OCI-LY7 (cell line): ENCODE measurements around the gene ATP6AP1. TPM values are rescaled to one million over a fixed set of nuclear protein-coding genes. Genes with fewer than 3 reads are reported as not detected.

ENCODE experiments used
- BruUV-seq: library from RNA; stranded (reverse); fragments of 400-500 nt; replicated peaks from 2 replicates; lab custom pipeline; 2021; lab: Mats Ljungman, UMichigan
- CTCF ChIA-PET: fragments of 300-600 bp; sonication (Branson Sonifier 250); formaldehyde crosslinking; loops from one replicate; lab custom pipeline; 2022; ENCODE audit warnings: antibody characterized with exemption; ENCODE audit not compliant: unreplicated experiment; lab: Charles Lee
- POLR2A ChIA-PET: fragments of 300-600 bp; sonication (Branson Sonifier 250); formaldehyde crosslinking; loops from one replicate; lab custom pipeline; 2022; ENCODE audit warnings: antibody characterized with exemption; lab: Charles Lee
- DNase-seq: peaks from one replicate; pipeline ENCODE4 v3.0.0-alpha.2; 2015; ENCODE audit warnings: low spot score
- H2AFZ ChIP-seq: fragments of 200-600 bp; sonication (generic), shearing (Covaris generic); 2 replicates; pipeline ENCODE4 v1.6.1; 2014; ENCODE audit warnings: mild to moderate bottlenecking, antibody characterized with exemption, low read length, moderate library complexity
- H3K27ac ChIP-seq: fragments of 200-600 bp; sonication (generic); 2 replicates; pipeline ENCODE4 v1.5.1; 2014; ENCODE audit warnings: mixed run types, low read depth, mild to moderate bottlenecking, moderate library complexity, low read length, inconsistent platforms; ENCODE audit not compliant: poor library complexity, severe bottlenecking
- H3K36me3 ChIP-seq: fragments of 200-600 bp; sonication (generic); 2 replicates; pipeline ENCODE4 v1.6.1; 2014; ENCODE audit warnings: mild to moderate bottlenecking, antibody characterized with exemption, low read length, moderate library complexity, mixed read lengths; ENCODE audit not compliant: insufficient read depth
- H3K4me1 ChIP-seq: fragments of 200-600 bp; sonication (generic); 2 replicates; pipeline ENCODE4 v1.5.1; 2014; ENCODE audit warnings: mild to moderate bottlenecking, low read length; ENCODE audit not compliant: insufficient read depth, poor library complexity, severe bottlenecking
- H3K4me2 ChIP-seq: fragments of 200-600 bp; sonication (generic); 2 replicates; pipeline ENCODE4 v1.6.1; 2014; ENCODE audit warnings: mild to moderate bottlenecking, low read length
- H3K4me3 ChIP-seq: fragments of 200-600 bp; sonication (generic); 2 replicates; pipeline ENCODE4 v1.5.1; 2014; ENCODE audit warnings: mild to moderate bottlenecking, low read depth, low read length; ENCODE audit not compliant: poor library complexity, severe bottlenecking
- H3K79me2 ChIP-seq: fragments of 200-600 bp; sonication (generic); 2 replicates; pipeline ENCODE4 v1.6.1; 2016; ENCODE audit warnings: low read depth, mild to moderate bottlenecking, low read length, moderate library complexity, mixed read lengths; ENCODE audit not compliant: insufficient read depth
- H3K9me2 ChIP-seq: fragments of 200-600 bp; sonication (generic); 2 replicates; pipeline ENCODE4 v1.6.1; 2016; ENCODE audit warnings: mild to moderate bottlenecking, low read length, mixed read lengths; ENCODE audit not compliant: insufficient read depth
- H3K9me3 ChIP-seq: fragments of 200-600 bp; sonication (generic); 2 replicates; pipeline ENCODE4 v1.6.1; 2014; ENCODE audit warnings: mild to moderate bottlenecking, mixed run types, low read length, mixed read lengths
- H4K20me1 ChIP-seq: fragments of 200-600 bp; sonication (generic); 2 replicates; pipeline ENCODE4 v1.6.1; 2014; ENCODE audit warnings: mild to moderate bottlenecking, antibody characterized with exemption, low read length, moderate library complexity, mixed read lengths; ENCODE audit not compliant: insufficient read depth
- CTCF ChIP-seq: fragments of 200-600 bp; sonication (generic); conservative IDR thresholded peaks from 2 replicates; pipeline ENCODE4 v1.5.1; 2014; ENCODE audit warnings: mild to moderate bottlenecking, antibody characterized with exemption, low read length, moderate library complexity, mixed read lengths
- EZH2phosphoT487 ChIP-seq: fragments of 200-600 bp; sonication (generic); IDR thresholded peaks from 2 replicates; pipeline ENCODE4 v1.6.1; 2018; ENCODE audit warnings: low read depth, borderline replicate concordance, mild to moderate bottlenecking, mixed run types, antibody characterized with exemption, low read length, moderate library complexity, mixed read lengths
- intact Hi-C: fragments of 100-400 bp; cut with micrococcal nuclease; formaldehyde crosslinking; loops from one replicate; pipeline ENCODE4 v1.10.0; 2022; ENCODE audit not compliant: unreplicated experiment
- total RNA-seq, 2 experiments: library from RNA; depleted of rRNA in 1 of 2; stranded (reverse); fragments of >200 nt in 1 of 2; shearing (Covaris generic) in 1 of 2; gene quantifications; 2 replicates each; pipeline ENCODE4 v1.2.3, GENCODE V29; 2014 to 2022

The ATP6AP1 gene
- total RNA-seq, 2 experiments from 2014 or later, result 26.4 to 39.5 TPM

GRCh38 chrX:154403192-154403591, 25.3 kb upstream of the ATP6AP1 start:
- H4K20me1 ChIP-seq, result no peaks in the 10 kb centered on the region
- TF ChIP-seq EZH2phosphoT487 (no peak), CTCF (no peak)
- BruUV-seq, result no TSS peak
- H3K4me3 ChIP-seq, result no peak overlapping the region
- H3K79me2 ChIP-seq, result peaks cover 10% of the 10 kb centered on the region; the same call in 1 of the 2 replicates
- H3K4me2 ChIP-seq, result no peak overlapping the region
- H3K9me2 ChIP-seq, result no peaks in the 10 kb centered on the region
- CTCF ChIA-PET, result no interaction called here
- POLR2A ChIA-PET, result interaction anchor here (0.7 kb wide), 1 partner anchor 40 kb away, joined by 3 read pairs; the partner anchor contains the start of gene FAM50A
- no peak overlapping the region for H3K27ac ChIP-seq
- intact Hi-C loops, result loop anchor here (5.0 kb wide), 1 partner anchor 129 kb away; no protein-coding TSS in a partner anchor
- no peak for DNase-seq
- no peak overlapping the region for H2AFZ ChIP-seq
- peaks cover 38% of the 10 kb centered on the region for H3K36me3 ChIP-seq
- H3K9me3 ChIP-seq, result no peaks in the 10 kb centered on the region
- peaks cover 9% of the 10 kb centered on the region for H3K4me1 ChIP-seq

GRCh38 chrX:154403858-154404257, 24.6 kb upstream of the ATP6AP1 start:
- Histone ChIP-seq H3K9me3 (no peaks in the 10 kb centered on the region), H3K79me2 (peaks cover 8% of the 10 kb centered on the region; the same call in 1 of the 2 replicates), H3K36me3 (peaks cover 32% of the 10 kb centered on the region), H3K27ac (no peak overlapping the region), H2AFZ (no peak overlapping the region), H3K4me3 (no peak overlapping the region), H3K9me2 (no peaks in the 10 kb centered on the region), H4K20me1 (no peaks in the 10 kb centered on the region), H3K4me1 (peaks cover 15% of the 10 kb centered on the region), H3K4me2 (no peak overlapping the region)
- no TSS peak for BruUV-seq
- no peak for DNase-seq
- intact Hi-C loops, result loop anchor here (5.0 kb wide), 1 partner anchor 128 kb away; no protein-coding TSS in a partner anchor
- POLR2A ChIA-PET, result interaction anchor here (0.7 kb wide), 1 partner anchor 40 kb away, joined by 3 read pairs; the partner anchor contains the start of gene FAM50A
- no peak for TF ChIP-seq CTCF
- TF ChIP-seq EZH2phosphoT487, result no peak
- CTCF ChIA-PET, result no interaction called here

- Histone ChIP-seq H3K4me2 (no peak overlapping the region), H3K9me2 (no peaks in the 10 kb centered on the region), H2AFZ (no peak overlapping the region), H3K79me2 (no peaks in the 10 kb centered on the region; the same call in 1 of the 2 replicates), H3K36me3 (peaks cover 23% of the 10 kb centered on the region), H3K4me1 (peaks cover 21% of the 10 kb centered on the region), H4K20me1 (no peaks in the 10 kb centered on the region), H3K27ac (no peak overlapping the region), H3K9me3 (no peaks in the 10 kb centered on the region), H3K4me3 (no peak overlapping the region)
- POLR2A ChIA-PET, result interaction anchor here (0.6 kb wide), 1 partner anchor 296 kb away, joined by 4 read pairs; no protein-coding TSS in a partner anchor
- DNase-seq, result no peak
- no TSS peak for BruUV-seq
- TF ChIP-seq EZH2phosphoT487, result no peak
- TF ChIP-seq CTCF, result no peak
- CTCF ChIA-PET, result no interaction called here
- intact Hi-C loops, result loop anchor here (5.0 kb wide), 1 partner anchor 128 kb away; no protein-coding TSS in a partner anchor
These were observed 23.8 kb upstream of the ATP6AP1 start for GRCh38 chrX:154404625-154405192.
